Islet of Langerhans (tissue), 1 donor: Measurements from ENCODE around the gene UQCRHL.
"Not testable (repeated sequence)": the region's sequence is repeated elsewhere in the genome, so short reads cannot be mapped to it uniquely, and the experiment has no call there.

ENCODE experiments used
- FAIRE-seq: peaks from one replicate; lab custom pipeline; 2011; peaks lifted over from hg19 to GRCh38; lab: Jason Lieb, UNC

UQCRHL gene

DNA sequence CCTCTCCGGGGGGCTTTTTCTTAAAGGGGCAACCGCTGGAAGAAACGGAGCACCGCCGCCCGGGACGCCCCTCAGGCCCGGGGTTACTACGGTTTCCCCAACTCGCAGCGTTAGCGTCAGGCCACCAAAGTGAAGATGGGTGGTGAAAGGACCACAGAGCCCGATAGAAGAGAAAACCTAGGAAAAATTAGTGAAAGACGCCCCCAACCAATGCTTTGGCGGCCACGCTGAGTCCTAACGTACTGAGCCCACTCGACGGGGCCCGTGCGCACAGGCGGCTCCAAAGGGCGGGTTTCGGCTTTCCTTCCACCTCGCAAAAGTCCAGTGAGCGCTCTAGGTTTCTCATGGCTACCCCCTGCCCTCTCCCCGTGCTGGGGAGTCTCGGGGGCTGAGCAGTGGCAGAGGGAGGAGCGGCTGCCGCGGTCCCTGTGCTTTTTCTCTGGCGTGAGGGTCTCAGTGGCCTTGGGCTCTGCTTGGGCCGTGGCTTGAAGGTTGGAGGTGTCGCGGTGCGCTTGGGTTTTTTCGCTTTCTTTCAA lies 27.8 kb upstream of the UQCRHL start:
- no peak for FAIRE-seq

DNA sequence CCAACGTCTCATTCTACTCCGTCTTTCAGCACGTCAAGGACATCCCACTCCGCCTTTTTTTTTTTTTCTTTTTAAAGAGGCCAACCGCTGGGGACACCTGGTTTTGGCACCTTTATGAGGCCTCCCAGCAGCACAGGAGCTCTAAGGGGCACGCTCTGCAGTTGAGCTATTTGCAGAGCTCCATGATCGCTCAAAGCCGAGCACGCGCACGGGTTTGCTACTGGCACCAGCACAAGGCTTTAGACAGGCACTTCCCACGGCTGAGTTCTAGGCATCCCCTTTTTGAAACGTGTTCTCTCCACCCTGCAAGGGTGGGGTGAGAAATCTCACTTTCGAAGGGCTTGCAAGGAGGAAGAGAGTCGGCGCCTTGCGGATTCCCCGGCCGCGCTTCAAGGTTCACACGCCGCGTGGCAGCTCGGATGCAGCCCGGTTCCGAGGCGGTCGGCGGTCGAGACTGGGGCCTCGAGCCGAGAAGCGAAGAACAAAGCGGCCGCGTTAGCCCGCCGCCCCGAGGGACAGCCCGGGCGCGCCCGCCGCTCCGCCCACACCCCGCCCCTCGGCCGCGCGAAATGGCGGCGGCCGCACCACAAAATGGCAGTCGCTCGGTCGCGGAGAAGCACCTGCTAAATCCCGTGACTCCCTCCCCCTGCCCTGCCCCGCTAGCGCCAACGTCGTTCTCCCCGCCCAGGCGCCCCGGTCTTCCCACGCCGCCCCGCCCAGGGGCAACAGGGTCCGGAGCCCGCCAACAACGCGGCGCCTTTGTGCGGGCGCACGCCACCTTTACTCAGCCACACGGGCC lies 27.2 kb upstream of the UQCRHL start:
- FAIRE-seq = no peak

DNA sequence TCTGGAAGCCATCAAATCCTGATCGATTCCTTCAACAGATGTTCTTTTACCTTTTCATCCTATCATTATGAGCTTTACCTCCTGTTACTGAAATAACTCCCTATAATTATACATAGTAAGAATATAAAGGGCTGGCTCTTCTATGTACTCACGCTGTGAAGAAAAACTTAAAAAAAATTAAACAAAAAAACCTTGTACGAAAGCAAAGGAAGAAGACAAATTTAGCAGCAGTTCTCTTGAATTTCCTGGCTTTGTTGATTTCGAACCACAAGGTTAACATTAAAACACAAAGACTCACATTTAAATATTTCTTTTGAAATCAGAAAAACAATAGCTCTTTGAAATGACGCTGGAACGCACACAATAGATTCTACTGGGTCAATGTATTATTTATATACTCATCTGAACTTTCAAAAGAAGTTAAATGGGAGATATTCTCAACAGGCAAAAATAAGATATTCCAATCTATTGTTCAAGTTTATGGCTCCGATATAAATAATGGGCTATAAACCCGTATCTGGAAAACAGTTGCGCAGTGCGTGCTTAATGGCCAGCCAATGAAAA lies 26.5 kb upstream of the UQCRHL start:
- peak; percentile 81 for FAIRE-seq

DNA sequence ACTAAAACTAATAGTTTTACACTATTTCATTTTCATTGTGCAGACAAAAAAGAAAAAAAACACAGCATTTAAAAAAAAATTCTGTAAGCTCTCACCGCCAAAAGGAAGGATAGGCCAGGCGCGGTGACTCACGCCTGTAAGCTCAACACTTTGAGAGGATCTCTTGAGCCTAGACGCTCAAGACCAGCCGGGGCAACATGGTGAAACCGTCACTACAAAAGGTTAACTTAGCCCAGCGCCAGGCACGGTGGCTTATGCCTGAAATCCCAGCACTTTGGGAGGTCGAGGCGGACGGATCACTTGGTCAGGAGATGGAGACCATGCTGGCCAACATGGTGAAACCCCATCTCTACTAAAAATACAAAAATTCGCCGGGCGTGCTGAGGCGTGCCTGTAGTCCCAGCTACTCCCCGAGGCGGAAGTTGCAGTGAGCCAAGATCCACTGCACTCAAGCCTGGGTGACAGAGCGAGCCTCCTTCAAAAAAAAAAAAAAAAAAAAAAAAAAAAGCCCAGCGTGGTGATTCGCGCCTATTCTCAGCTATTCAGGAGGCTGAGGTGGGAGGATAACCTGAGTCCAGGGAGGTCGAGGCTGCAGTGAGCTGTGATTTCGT lies 25.7 kb upstream of the UQCRHL start:
- no peak for FAIRE-seq

DNA sequence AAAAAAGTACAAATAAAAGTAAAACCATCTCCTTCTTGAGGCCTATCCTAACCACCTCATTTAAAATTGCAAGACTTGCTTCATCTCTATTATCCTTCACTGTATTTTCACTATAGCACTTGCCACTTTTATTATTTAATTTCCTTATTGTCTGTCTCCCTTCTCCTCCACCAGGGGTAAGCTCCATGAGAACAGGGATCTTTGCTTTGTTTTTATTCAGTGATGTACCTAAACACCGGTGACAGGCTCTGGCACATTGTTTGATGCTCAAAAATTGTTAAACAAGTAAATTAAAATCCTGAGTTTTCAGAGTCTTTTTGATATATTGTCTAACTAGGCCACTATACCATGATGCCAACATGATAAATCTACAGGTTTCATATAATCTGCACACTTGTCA lies 22.8 kb upstream of the UQCRHL start:
- no peak for FAIRE-seq

DNA sequence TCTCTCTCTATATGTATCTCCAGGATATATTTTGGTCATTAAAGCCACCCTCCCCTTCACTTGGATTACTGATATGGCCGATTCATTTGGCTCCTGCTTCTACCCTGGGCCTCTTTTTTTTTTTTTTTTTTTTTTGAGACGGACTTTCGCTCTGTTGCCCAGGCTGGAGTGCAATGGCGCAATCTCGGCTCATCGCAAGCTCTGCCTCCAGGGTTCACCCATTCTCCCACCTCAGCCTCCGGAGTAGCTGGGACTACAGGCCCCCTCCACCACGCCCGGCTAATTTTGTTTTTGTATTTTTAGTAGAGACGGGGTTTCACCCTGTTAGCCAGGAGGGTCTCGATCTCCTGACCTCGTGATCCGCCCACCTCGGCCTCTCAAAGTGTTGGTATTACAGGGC lies 21.5 kb upstream of the UQCRHL start:
- not testable (repeated sequence) for FAIRE-seq

DNA sequence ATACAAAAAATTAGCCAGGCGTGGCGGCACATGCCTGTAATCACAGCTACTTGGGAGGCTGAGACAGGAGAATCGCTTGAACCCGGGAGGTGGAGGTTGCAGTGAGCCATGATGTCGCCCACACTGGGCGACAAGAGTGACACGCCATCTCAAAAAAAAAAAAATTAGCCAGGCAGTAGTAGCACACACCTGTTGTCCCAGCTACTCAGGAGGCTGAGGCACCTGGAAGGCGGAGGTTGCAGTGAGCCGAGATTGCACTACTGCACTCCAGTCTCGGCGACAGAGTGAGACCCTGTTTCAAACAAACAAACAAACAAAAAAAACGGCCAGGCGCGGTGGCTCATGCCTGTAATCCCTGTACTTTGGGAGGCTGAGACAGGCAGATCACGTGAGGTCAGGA lies 20.1 kb upstream of the UQCRHL start:
- not testable (repeated sequence) for FAIRE-seq

DNA sequence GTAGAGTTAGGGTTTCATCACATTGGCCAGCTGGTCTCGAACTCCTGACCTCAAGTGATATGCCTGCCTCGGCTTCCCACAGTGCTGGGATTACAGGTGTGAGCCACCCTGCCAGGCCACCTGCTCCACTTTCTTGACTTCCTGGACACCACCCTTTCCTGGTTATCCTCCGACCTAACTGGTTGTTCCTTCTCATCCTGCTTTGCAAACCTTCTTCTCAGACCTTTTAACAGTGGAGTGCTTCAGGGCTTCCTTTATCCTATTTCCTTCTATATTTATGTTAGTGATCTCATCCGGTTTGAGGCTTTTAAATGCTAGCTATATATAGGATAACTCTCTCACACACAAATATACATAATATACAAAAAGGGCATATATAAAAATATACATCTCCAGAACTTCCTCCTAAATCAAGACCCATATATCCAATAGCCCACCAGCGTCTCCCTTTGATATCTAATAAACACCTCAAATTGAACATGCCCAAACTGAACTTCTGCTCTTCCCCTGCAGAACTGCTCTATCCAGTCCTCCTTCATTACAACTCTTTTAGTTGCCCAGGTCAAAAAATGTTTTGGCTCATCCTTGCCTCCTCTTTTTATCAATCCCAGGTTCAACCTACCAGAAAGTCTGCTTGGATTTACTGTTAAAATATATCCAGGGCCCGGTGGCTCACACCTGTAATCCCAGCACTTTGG lies 19.5 kb upstream of the UQCRHL start:
- no peak for FAIRE-seq

DNA sequence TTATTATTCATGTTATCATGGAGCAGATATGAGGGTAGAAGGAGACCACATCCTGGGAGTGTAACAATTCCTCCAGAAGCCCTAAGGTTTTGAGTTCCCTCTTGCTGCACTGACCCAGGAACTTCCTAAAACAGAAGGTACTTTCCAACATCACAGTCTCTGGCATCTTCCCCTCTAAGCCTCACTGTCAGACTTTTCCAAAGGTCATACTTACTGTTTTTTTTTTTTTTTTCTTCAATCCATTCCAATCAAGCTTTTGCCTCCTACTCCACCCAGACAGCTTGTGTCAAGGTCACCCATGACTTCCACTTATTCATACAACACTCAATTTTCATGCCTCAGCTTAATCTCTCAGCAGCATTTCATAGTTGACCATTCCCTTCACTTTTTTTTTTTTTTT lies 18.4 kb upstream of the UQCRHL start:
- no peak for FAIRE-seq

DNA sequence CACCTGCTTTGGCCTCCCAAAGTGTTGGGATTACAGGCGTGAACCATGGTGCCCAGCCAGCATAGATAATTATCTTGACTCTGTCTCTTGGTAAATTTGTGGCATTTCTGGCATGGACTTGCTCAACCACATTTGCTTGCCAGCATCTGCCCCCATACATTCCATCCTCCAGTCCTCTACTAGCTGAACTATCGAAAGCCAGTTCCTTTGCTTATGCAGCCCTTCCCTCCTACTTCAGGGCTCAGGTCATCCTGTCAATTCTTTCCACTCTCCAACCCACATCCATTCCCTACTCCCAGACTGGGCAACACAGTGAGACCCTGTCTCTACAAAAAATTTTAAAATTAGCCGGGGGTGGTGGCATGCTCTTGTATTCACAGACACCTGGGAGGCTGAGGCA lies 13.0 kb upstream of the UQCRHL start:
- no peak for FAIRE-seq

DNA sequence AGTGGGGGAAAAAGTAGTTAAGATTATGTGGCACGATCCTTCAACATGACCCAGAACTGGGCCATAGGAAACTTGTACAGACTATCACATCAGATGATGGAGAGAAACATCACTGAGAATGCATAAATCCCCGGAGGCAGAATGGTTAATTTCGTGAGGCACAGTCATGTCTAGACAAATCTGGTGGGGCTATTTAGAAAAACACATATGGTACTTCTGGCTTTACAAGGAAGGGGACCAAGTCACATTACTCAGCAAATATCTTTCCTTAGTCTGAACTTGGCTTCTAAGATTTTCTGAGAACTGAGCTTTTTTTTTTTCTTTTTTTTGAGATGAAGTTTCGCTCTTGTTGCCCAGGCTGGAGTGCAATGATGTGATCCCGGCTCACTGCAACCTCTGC lies 9.2 kb upstream of the UQCRHL start:
- FAIRE-seq = no peak

DNA sequence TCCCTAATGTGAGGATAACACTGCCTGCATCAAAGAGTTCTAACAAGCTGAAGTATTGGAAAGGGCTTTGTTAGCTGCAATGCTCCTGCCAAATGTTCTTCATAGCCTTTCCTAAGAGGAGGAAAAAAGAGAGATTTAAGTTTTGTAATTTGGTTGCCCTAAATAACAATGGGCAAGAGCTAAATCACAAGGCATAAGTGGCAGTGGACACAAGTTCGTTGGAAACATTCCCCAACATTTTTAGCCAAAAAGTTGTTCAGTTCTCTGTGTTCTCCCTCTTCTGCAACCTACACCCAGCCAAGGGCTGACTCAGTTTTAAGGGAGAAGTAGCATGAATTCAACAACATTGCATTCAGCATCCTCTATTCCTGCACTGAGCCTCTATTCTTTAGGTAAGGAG lies 2.6 kb upstream of the UQCRHL start:
- no peak for FAIRE-seq

DNA sequence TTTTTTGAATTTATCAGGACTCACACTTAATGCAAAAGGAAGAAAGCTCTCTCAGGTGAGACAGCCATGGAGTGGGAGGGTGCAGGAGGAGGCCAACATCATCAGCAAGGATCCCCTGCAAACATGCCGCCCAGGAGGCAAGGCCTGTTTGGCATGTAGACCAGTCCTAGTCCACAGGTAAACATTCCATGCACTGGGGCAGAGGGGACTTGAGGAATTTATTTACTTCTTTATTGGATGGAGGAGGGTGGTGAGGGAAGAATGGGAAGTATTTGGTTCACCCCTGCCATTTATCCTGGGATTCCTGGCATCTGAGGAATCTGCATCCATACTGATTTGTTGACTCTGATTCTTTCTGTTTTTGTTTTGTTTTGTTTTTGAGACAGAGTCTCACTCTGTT lies 1.5 kb upstream of the UQCRHL start:
- no peak for FAIRE-seq

DNA sequence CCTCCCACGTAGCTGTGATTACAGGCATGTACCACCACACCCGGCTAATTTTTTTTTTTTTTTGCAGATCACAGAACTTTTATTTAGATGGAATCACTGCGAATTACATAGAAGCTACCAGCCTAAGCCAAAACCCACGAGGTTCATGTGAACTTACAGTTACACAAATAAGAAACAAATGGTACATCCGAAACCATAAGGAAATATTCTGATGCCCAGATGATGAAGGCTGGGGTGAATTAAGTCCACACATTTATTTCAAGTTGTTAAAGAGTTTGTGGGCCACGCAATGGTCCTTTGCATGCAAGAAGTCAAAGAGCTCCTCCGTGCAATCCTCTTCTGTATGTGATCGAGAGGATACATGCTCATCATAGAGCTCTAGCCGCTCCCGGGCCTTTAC lies 328 bp downstream of the UQCRHL start:
- no peak for FAIRE-seq

DNA sequence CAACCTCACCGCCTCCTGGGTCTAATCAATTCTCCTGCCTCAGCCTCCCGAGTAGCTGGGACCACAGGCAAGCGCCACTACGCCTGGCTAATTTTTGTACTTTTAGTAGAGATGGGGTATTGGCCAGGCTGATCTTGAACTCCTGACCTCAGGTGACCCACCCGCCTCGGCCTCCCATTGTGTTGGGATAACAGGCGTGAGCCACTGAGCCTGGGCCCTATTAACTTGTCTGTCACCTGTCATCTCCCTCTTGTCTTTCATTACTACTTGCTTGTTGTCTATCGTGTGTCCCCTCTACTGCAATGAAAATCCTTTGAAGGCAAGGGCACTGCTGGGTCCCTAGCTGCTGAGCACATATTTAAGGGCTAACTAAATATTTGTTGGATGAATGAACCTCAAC lies 3.4 kb downstream of the UQCRHL start:
- FAIRE-seq = no peak

DNA sequence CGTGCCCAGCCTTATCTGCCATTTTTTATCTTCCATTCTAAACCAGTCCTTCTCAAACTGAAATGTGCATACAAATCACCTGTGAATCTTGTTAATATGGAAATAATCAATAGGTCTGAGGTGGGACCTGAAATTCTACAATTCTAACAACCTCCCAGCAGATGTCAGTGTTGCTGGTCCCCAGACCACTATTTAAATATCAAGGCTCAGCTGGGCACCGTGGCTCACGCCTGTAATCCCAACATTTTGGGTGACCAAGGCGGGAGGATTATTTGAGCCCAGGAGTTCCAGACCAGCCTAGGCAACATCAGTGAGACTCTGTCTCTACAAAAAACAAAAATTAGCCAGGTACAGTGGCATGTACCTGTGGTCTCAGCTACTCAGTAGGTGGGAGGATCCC lies 4.1 kb downstream of the UQCRHL start:
- no peak for FAIRE-seq

DNA sequence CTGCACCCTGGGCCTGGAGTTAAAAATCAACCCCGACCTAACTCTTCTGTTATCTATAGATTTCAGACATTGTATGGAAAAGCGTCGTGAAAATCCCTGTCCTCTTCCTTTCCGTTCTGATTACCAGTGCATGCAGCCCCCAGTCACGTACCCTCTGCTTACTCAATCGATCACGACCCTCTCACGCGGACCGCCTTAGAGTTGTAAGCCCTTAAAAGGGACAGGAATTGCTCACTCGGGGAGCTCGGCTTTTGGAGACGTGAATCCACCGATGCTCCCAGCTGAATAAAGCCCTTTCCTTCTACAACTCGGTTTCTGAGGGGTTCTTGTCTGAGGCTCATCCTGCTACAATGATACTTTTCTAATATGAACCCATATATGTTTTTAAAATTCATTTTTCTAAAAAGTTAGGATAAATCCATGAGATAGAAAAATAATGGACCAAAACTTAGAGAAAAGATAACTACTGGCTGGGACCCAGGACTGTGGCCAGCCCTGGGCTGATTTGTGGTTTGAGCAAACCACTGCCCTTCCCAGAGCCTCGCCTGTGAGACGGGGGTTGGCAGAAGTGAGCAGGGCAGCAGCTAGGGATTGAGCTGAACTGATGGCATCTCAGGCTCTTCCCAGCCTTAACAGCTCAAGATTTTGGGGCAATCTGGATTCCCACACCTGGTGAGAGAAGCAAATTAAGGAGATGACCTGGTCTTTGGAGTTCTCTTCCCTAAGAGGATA lies 5.0 kb downstream of the UQCRHL start:
- no peak for FAIRE-seq

DNA sequence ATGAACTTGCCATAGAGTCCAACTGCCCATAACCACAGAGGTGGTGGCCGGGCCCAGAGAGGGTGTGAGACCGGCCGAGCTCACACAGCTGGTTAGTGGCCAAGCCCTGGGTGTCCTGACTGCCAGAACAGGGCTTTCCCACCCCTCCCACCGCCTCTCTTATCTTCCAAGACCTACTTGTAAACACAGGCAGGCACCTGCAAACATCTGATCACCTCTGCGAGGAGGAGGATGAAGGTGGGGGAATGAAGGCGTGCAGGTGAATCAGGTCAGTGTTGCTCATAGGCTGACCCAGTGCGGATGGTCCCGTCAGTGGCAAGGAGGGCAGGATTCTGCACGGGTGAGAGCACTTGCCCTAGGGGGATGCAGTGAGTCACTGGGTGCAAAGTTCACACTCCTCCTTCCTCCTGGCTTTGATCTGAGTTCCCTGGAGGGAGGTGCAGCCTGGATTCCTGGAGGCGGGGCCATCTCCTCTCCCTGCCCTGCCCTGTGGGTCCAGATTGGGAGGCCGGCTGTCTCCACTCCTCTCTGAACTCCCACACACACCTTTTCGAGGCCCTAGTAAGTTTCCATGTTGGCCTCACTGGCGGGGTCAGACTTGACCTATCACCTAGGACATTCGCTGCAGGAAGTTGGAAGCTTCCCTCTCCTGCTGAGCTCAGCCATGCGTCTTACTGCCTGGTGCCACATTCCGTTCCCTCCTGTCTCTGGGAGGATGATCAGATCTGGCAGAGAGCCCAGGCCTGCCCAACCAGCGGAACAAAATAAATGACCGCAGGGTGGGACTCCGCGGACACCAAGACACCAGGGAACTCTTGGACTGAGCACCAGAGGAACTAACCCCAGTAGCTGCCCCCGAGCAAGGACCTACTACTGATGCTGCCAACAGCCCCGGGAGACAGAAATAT lies 7.3 kb downstream of the UQCRHL start:
- no peak for FAIRE-seq

DNA sequence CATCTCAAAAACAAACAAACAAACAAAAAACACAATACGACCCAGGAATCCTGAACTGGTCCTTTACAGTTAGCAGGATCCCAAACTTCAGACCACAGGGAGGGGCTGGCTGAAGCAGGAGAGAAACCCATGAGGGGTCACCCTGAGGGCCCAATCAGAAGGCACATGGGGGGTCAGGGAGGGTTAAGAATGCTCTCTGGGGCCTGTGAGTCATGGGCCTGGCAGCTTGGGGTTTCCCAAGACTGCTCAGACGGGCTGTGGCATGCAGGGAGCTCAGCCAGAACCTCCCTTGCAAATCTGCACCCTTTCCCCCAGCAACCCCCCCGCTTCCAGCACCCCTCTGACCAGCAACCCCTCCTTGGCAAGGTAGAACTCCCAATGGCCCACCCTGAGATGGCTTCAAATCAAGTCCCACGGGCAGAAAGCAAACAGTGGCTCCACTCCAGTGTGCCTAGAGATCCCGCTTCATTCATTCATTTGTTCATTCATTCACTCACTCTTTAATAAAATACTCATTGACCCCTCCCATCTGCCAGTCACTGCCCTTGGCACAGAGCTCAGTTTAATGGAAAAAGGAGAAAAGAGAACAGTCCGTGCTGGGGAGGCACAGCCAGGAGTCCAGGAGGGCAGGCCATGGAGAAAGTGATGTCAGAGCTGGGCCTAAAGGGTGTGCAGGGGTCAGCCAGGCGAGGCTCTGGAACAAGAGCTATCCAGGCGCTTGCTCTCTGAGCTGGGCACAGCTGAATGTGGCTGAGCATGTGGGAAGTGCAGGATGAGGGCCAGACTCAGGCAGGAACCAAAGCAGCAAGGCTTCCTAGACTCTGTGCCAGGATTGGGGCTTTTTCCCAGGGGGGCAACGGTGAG lies 8.2 kb downstream of the UQCRHL start:
- no peak for FAIRE-seq
